GM12878 (cell line): ENCODE measurements around the gene DPM2. TPM values are rescaled to one million over a fixed set of nuclear protein-coding genes. Genes with fewer than 3 reads are reported as not detected.

Experiments
- ATAC-seq: fragments of 200-7000 bp; cut with Tn5 transposase; 3 replicates; pipeline ENCODE4 v1.9.1; 2020; ENCODE audit warnings: mild to moderate bottlenecking, moderate library complexity
- BruUV-seq: library from RNA; stranded (reverse); fragments of 400-500 nt; replicated peaks from 2 replicates; lab custom pipeline; 2021; lab: Mats Ljungman, UMichigan
- CTCF ChIA-PET: fragments of 300-600 bp; sonication (Branson Sonifier 250); formaldehyde crosslinking; extraction: SDS; loops from one replicate; lab custom pipeline; 2021; ENCODE audit warnings: inconsistent platforms; lab: Yijun Ruan, JAX
- POLR2A ChIA-PET: fragments of 350-600 bp; formaldehyde crosslinking; extraction: SDS; loops from one replicate; lab custom pipeline; 2021; ENCODE audit warnings: inconsistent platforms; lab: Charles Lee
- RAD21 ChIA-PET: fragments of 300-600 bp; sonication (Branson Sonifier 250); formaldehyde crosslinking; loops from one replicate; lab custom pipeline; 2023; ENCODE audit warnings: antibody characterized with exemption; ENCODE audit not compliant: unreplicated experiment; lab: Charles Lee
- SMC1A ChIA-PET: fragments of 300-600 bp; sonication (Branson Sonifier 250); formaldehyde crosslinking; loops from one replicate; lab custom pipeline; 2023; ENCODE audit not compliant: unreplicated experiment, uncharacterized antibody; lab: Charles Lee
- DNase-seq: peaks from one replicate; pipeline ENCODE4 v3.0.0-alpha.2; 2011; ENCODE audit warnings: low read depth, low spot score
- FAIRE-seq: peaks from 3 replicates; lab custom pipeline; 2011; peaks lifted over from hg19 to GRCh38; lab: Jason Lieb, UNC
- H2AFZ ChIP-seq: 2 replicates; pipeline ENCODE4 v1.6.0; 2011; ENCODE audit warnings: low read depth, low read length, control low read depth; ENCODE audit not compliant: control insufficient read depth
- H3K27ac ChIP-seq: 2 replicates; pipeline ENCODE4 v1.5.1; 2011; ENCODE audit warnings: control low read depth; ENCODE audit not compliant: control insufficient read depth, insufficient read depth
- H3K27me3 ChIP-seq, 2 experiments: replicated peaks in 1 of 2; 2 replicates each; pipeline versions ENCODE4 v1.6.0 to v1.6.1; 2011; ENCODE audit warnings: low read length in 1 of 2; ENCODE audit not compliant: control insufficient read depth in 2 of 2, insufficient read depth in 2 of 2
- H3K36me3 ChIP-seq, 2 experiments: 2 replicates each; pipeline ENCODE4 v1.5.1; 2011; ENCODE audit warnings: low read length in 1 of 2; ENCODE audit not compliant: control insufficient read depth in 2 of 2, insufficient read depth in 2 of 2
- H3K4me1 ChIP-seq: 2 replicates; pipeline ENCODE4 v1.6.1; 2011; ENCODE audit warnings: mild to moderate bottlenecking, low read length, moderate library complexity, mixed read lengths; ENCODE audit not compliant: control insufficient read depth, insufficient read depth
- H3K4me2 ChIP-seq: 2 replicates; pipeline ENCODE4 v1.6.0; 2011; ENCODE audit warnings: control low read depth; ENCODE audit not compliant: control insufficient read depth, insufficient read depth
- H3K4me3 ChIP-seq: fragments of 200-600 bp; sonication (generic); 2 replicates; pipeline ENCODE4 v1.5.1; 2016
- H3K79me2 ChIP-seq: 2 replicates; pipeline ENCODE4 v1.6.0; 2011; ENCODE audit warnings: low read length; ENCODE audit not compliant: control insufficient read depth, insufficient read depth
- H3K9ac ChIP-seq: 2 replicates; pipeline ENCODE4 v1.8.0; 2011; ENCODE audit warnings: low read length, control low read depth, mixed read lengths; ENCODE audit not compliant: control insufficient read depth, insufficient read depth
- H3K9me3 ChIP-seq: replicated peaks from 3 replicates; pipeline ENCODE4 v1.5.1; 2011; ENCODE audit warnings: mild to moderate bottlenecking, low read length; ENCODE audit not compliant: control insufficient read depth, insufficient read depth
- H4K20me1 ChIP-seq: 2 replicates; pipeline ENCODE4 v1.6.0; 2011; ENCODE audit not compliant: control insufficient read depth, insufficient read depth
- IRF4 ChIP-seq: IDR thresholded peaks from 2 replicates; pipeline ENCODE4 v1.6.1; 2011; ENCODE audit warnings: low read depth, low read length
- POLR2A ChIP-seq: IDR thresholded peaks from 2 replicates; pipeline ENCODE4 v1.6.1; 2011; ENCODE audit warnings: low read depth, mild to moderate bottlenecking, low read length
- SPI1 ChIP-seq: IDR thresholded peaks from 2 replicates; pipeline ENCODE4 v1.6.1; 2011; ENCODE audit warnings: low read depth, mild to moderate bottlenecking, low read length, moderate library complexity, borderline replicate concordance; ENCODE audit not compliant: insufficient read depth
- WGBS: methylation state at CpG from one replicate; pipeline ENCODE4 v1.1.6; 2016; ENCODE audit warnings: low lambda C conversion rate; ENCODE audit not compliant: insufficient replicate concordance, insufficient coverage; ENCODE audit errors: missing lambda C conversion rate; 5-methylcytosine and 5-hydroxymethylcytosine counted together
- in situ Hi-C: fragments of 300-500 bp; cut with MboI; formaldehyde crosslinking; loops from 9 replicates; pipeline ENCODE4 v1.14.3; 2018; ENCODE audit warnings: mixed read lengths
- intact Hi-C: fragments of 100-400 bp; cut with micrococcal nuclease; formaldehyde crosslinking; loops from one replicate; pipeline ENCODE4 v1.14.2; 2022; ENCODE audit not compliant: unreplicated experiment
- polyA plus RNA-seq, 11 experiments: library from polyadenylated mRNA; depleted of rRNA in 4 of 11; unstranded in 6 of 11; stranded (reverse) in 5 of 11; fragments of >200 nt; fragmentation: Nextera tagmentation in 4 of 11; fragmentation: Illumina TruSeq in 1 of 11; extraction: Ambion mirVana in 4 of 11; extraction: Trizol in 1 of 11; gene quantifications; 1 replicate in 1 of 11; 2 replicates in 10 of 11; pipeline versions ENCODE4 v1.2.1 to v1.2.3, GENCODE V29; 2011 to 2016; ENCODE audit warnings: inconsistent platforms in 2 of 11, missing spikeins in 2 of 11, low read depth in 1 of 11
- total RNA-seq, 4 experiments: library from RNA; depleted of rRNA in 3 of 4; stranded (reverse); fragments of >200 nt in 3 of 4; fragmentation: Illumina TruSeq in 1 of 4; extraction: Trizol in 1 of 4; gene quantifications; 2 replicates each; pipeline versions ENCODE4 v1.2.1 to v1.2.3, GENCODE V29; 2013 to 2021
- TF ChIP-seq, protein P1 (sequence below): fragments of 450-650 bp; IDR thresholded peaks from 2 replicates; pipeline ENCODE4 v1.6.1; 2016; ENCODE audit warnings: mild to moderate bottlenecking

Gene DPM2
- total and polyA plus RNA-seq, 10 of the 15 experiments (the other 5 are each of a cell fraction or from before 2014, with no cell fraction given) = 22.7 to 77.9 (median 44.7) TPM

DNA sequence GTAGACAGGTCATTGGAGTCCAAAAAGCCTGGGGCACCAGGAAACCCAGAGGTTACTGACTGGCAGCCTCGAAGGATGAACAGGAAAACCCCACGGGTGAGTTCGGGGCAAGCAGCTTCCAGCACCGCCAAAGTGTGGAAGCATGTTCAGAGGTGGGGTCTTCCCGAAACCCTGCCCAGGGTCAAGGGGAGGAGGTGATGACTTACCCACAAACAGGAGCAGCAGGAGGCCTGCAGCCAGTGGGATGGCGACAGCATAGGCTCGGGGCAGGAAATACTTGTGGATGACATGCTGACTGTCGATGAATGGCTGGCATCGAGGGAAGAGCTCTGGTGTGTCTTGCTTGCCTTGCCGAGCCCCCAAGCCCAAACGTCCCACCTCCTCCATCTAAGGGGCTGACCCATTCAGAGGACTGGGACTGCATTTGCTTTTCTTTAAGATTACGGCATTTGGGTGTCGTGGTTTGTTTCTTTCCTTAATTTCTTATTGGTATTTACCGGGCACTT, 1.3 kb downstream of the DPM2 start:
- H3K27ac ChIP-seq = no peak overlapping the region
- no peaks in the 10 kb centered on the region for H3K9me3 ChIP-seq
- BruUV-seq = no TSS peak
- H3K4me1 ChIP-seq = peaks cover 9% of the 10 kb centered on the region
- no peaks in the 10 kb centered on the region for H3K27me3 ChIP-seq
- H3K36me3 ChIP-seq = peaks cover 0 to 2% of the 10 kb centered on the region in 2 experiments; a peak in 2 of 4 replicates
- ChIA-PET CTCF (interaction anchor here (1.1 to 2.1 kb wide), 4 partner anchors 15 to 202 kb away, joined by 3 to 5 read pairs (median 4); partner anchors contain the start of gene TOR2A), SMC1A (no interaction called here), RAD21 (interaction anchor here (1.7 kb wide), 1 partner anchor 202 kb away, joined by 4 read pairs; the partner anchor contains the start of gene TOR2A), POLR2A (interaction anchor here (1.1 to 1.4 kb wide), 2 partner anchors 98 to 179 kb away, joined by 3 to 4 read pairs; no protein-coding TSS in a partner anchor)
- H3K4me2 ChIP-seq = peak overlapping the region; percentile 95
- peaks cover 22% of the 10 kb centered on the region for H3K79me2 ChIP-seq
- H4K20me1 ChIP-seq = no peaks in the 10 kb centered on the region
- ATAC-seq = no peak
- no peak for FAIRE-seq
- peak overlapping the region; percentile 95 for H3K4me3 ChIP-seq
- 61% methylated on average over 14 of the region's 14 CpGs for WGBS
- intact Hi-C loops (no loop called here), in situ Hi-C loops (no loop called here)
- H3K9ac ChIP-seq = peak overlapping the region; percentile 92
- TF ChIP-seq, protein P1, sequence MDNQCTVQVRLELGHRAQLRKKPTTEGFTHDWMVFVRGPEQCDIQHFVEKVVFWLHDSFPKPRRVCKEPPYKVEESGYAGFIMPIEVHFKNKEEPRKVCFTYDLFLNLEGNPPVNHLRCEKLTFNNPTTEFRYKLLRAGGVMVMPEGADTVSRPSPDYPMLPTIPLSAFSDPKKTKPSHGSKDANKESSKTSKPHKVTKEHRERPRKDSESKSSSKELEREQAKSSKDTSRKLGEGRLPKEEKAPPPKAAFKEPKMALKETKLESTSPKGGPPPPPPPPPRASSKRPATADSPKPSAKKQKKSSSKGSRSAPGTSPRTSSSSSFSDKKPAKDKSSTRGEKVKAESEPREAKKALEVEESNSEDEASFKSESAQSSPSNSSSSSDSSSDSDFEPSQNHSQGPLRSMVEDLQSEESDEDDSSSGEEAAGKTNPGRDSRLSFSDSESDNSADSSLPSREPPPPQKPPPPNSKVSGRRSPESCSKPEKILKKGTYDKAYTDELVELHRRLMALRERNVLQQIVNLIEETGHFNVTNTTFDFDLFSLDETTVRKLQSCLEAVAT = peak; percentile 77
- no peak for TF ChIP-seq SPI1
- DNase-seq = no peak
- H2AFZ ChIP-seq = no peak overlapping the region

- no peaks in the 10 kb centered on the region for H3K9me3 ChIP-seq
- 28% methylated on average over 4 of the region's 4 CpGs for WGBS
- ChIA-PET RAD21 (interaction anchor here (1.7 kb wide), 1 partner anchor 201 kb away, joined by 4 read pairs; the partner anchor contains the start of gene TOR2A), SMC1A (no interaction called here), POLR2A (interaction anchor here (0.6 kb wide), 1 partner anchor 33 kb away, joined by 6 read pairs; no protein-coding TSS in a partner anchor)
- peak overlapping the region; percentile 95 for H3K4me2 ChIP-seq
- peak overlapping the region; percentile 95 for H3K4me3 ChIP-seq
- peaks cover 22% of the 10 kb centered on the region for H3K79me2 ChIP-seq
- no peak overlapping the region for H2AFZ ChIP-seq
- peaks cover 0 to 2% of the 10 kb centered on the region in 2 experiments; a peak in 2 of 4 replicates for H3K36me3 ChIP-seq
- intact Hi-C loops = no loop called here
- FAIRE-seq = no peak
- no peaks in the 10 kb centered on the region for H4K20me1 ChIP-seq
- DNase-seq = no peak
- no peak overlapping the region for H3K27ac ChIP-seq
- TF ChIP-seq IRF4 = no peak
- TF ChIP-seq POLR2A = 0 out of 2 replicates have a peak, but pooled peaks have one; percentile 16
- TF ChIP-seq, all 136 proteins: peak for 1
- in situ Hi-C loops = no loop called here
- H3K4me1 ChIP-seq = peaks cover 16% of the 10 kb centered on the region
- ATAC-seq = no peak
- no TSS peak for BruUV-seq
- H3K27me3 ChIP-seq = no peaks in the 10 kb centered on the region
- no peak overlapping the region for H3K9ac ChIP-seq
- CTCF ChIA-PET = interaction anchor here (1.6 to 2.1 kb wide), 2 partner anchors 16 to 99 kb away, joined by 5 to 6 read pairs; no protein-coding TSS in a partner anchor
These were observed 1.9 kb downstream of the DPM2 start for GRCh38 chr9:127935765-127936221.
